GM21390 (cell line): ENCODE results near the gene COMT.

Experiments used
- ATAC-seq: cut with Tn5 transposase; IDR thresholded peaks from one replicate; pipeline ENCODE4 v1.9.1; 2021; ENCODE audit not compliant: unreplicated experiment

The COMT gene

GRCh38 chr22:20009582-20010306 lies 68.2 kb downstream of the COMT start:
- ATAC-seq: no peak

- no peak for ATAC-seq
Measured at GRCh38 chr22:20010307-20011122, 68.9 kb downstream of the COMT start.

DNA sequence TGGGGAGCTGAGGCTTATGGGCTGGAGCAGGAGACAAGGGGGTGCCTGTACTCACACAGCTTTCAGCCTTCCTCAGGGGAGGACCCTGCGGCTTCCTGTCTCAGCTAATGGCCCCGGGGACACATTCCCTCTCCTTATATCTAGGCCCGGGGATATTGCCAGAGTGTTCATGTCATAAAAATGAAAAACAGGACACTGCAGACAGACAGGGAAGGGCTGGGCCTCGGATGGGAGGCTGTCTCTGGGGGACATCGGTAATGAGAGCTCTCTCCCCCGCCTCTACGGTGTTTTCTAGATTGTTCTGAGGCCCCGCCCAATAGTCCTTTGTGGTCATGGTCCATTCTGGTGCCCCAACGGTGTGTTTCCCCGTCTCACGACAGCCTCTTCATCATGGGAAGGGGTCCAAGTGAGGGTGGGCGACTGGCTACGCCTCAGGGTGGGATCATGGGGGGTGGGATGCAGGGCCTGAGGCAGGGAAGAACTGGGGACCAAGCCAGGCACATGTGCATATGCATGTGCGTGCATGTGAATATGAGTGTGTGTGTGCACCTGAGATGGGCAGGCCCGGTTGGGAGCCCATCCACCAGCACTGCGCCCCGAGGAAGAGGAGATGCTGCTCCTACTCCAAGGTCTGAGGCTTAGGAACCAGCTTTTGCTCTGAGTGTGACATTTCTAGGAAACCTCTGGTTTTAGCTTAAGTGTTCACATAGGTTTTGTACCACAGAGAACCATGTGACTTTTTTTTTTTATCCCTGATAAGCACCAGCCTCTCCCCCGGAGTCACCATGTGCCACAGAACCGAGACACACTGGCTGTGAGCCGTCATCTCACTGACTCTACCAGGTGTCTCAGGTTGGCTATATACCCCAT lies 69.8 kb downstream of the COMT start:
- no peak for ATAC-seq

DNA sequence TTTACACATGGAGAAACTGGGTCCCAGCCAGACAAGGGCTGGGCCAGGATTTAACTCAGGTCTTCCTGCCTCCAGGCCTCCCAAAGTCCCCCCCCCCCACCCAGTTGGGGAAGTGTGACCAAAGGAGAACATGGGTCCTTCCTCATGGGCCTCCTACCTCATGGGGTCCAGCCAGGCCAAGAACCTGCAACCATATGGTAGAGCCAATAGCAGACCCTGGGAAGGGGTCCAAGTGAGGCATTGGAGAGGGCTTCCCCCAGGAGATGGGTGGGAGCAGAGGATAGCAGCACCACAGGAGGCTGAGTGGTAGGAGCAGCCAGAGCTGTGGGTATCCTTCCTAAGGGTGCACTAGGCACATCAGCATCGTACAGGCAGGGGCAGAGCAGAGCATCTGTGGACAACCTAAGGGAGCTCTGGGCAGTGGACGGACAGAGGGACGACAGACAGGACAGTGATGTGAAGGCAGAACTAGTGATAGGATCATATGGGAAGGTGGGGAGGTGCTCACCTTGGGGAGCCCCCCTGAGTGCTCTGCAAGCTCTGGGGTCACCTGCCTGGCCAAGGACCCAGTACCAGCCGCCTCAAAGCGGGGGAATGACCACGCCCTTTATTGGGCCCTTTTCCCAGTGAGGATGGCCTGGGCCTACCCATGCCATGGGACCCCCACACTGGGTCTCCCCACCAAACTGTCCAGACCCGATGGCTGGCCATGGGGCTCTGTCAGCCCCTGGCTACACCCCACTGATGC lies 70.6 kb downstream of the COMT start:
- no peak for ATAC-seq

- no peak for ATAC-seq
Measured at GRCh38 chr22:20012741-20013331, 71.3 kb downstream of the COMT start.

GRCh38 chr22:20013382-20013871 lies 71.9 kb downstream of the COMT start:
- ATAC-seq: no peak

DNA sequence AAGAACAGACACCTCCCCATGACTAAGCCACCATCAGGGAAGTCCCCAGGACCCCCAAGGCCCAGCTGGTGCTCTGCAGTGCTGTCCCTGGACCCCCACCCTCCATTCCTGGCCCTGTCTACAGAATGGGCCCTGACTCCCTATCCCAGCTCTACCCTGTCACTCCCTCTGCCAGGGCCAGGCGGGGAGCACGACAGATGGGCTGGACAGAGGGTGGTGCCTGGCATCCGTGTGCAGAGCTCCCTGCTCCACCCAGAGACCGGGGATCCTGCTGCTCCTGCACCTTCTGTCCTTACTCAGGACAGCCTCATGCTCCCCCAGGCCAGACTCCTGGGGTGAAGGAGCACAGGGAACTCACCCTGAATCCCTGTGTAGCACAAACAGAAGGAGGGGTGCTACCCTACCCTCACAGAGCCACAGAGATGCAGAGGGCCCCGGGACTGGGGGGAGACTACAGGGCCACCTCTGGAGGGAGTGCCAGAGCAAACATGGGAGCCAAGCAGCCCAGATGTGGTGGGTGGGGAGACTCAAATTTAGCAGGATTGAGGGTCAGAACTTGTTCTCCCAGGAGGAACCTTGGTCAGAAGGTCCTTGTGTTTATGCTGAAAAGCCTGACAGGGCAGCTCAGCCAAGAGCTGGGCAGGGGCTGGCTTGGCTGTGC lies 73.1 kb downstream of the COMT start:
- no peak for ATAC-seq

DNA sequence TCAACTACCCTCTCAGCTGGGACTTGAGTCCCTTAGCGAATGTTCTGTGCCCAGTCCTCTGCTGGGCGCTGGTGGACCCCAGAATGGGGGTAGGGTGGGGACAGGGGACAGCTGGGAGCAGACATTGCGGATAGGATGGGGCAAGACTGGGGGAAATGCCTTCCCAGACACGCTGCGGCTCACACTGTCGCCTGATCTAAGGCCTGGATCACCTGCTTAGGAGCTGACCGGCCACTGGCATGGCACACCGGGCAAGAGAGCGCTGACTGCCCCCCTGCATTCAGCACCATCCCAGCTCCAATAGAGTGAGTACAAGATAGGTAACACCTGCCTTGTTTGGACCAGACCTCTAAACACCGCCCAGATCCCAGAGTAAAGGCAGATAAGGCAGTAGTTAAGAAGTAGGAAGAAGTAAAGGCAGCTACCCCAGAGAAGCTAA lies 73.6 kb downstream of the COMT start:
- ATAC-seq: no peak

GRCh38 chr22:20015971-20016733 lies 74.6 kb downstream of the COMT start:
- ATAC-seq: no peak

GRCh38 chr22:20016734-20017621 lies 75.4 kb downstream of the COMT start, which contains the start of gene ARVCF:
Gene ARVCF (minus strand): TSS chr22:20016823. CDS start chr22:19990794, 26,029 bp downstream.
- ATAC-seq: peak; percentile 54

DNA sequence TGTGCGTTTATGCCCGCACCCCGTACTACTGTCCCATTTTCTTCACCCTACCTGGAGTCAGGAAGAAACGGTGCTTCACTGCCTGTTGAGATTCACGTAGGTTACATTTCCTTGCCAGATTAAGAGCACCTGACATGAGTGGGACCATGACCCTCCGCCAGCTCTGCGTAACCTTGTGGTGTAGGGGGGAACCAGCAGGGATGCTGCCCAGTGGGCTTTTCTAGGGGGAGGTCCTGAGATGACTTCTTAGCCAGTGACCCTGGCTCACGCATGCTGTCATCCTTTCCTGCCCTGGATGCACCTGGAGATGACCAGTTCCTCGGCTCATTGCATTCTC lies 76.0 kb downstream of the COMT start:
- no peak for ATAC-seq

GRCh38 chr22:20018001-20018400 lies 76.4 kb downstream of the COMT start:
- no peak for ATAC-seq
